GM19240 (cell line): Measurements from ENCODE around the gene TNFRSF25.
"Not testable (repeated sequence)": the region's sequence is repeated elsewhere in the genome, so short reads cannot be mapped to it uniquely, and the experiment has no call there.

Source experiments
- DNase-seq: peaks from one replicate; pipeline ENCODE4 v3.0.0; 2011; ENCODE audit warnings: low spot score; ENCODE audit not compliant: insufficient read length

The TNFRSF25 gene

GRCh38 chr1:6437012-6437700 is 28.8 kb downstream of the TNFRSF25 start:
- not testable (repeated sequence) for DNase-seq

GRCh38 chr1:6436277-6436676 is 29.7 kb downstream of the TNFRSF25 start:
- DNase-seq = not testable (repeated sequence)

- DNase-seq = no peak
Observed at GRCh38 chr1:6435547-6435946, 30.4 kb downstream of the TNFRSF25 start.

GRCh38 chr1:6435129-6435528 is 30.8 kb downstream of the TNFRSF25 start:
- DNase-seq = no peak

- DNase-seq = no peak
Observed at GRCh38 chr1:6434186-6434585, 31.8 kb downstream of the TNFRSF25 start.

- not testable (repeated sequence) for DNase-seq
Observed at GRCh38 chr1:6431645-6432579, 34.1 kb downstream of the TNFRSF25 start.

- not testable (repeated sequence) for DNase-seq
Observed at GRCh38 chr1:6429660-6430411, 36.1 kb downstream of the TNFRSF25 start.

GRCh38 chr1:6428453-6428852 is 37.5 kb downstream of the TNFRSF25 start:
- not testable (repeated sequence) for DNase-seq

GRCh38 chr1:6427441-6428390 is 38.3 kb downstream of the TNFRSF25 start:
- DNase-seq = no peak

GRCh38 chr1:6426972-6427350 is 39.0 kb downstream of the TNFRSF25 start:
- DNase-seq = no peak

GRCh38 chr1:6426277-6426971 is 39.5 kb downstream of the TNFRSF25 start:
- DNase-seq = no peak

- DNase-seq = no peak
Observed at GRCh38 chr1:6425658-6426057, 40.3 kb downstream of the TNFRSF25 start.

- no peak for DNase-seq
Observed at GRCh38 chr1:6424619-6425593, 41.1 kb downstream of the TNFRSF25 start, which contains the start of gene ESPN. Gene ESPN (plus strand): TSS chr1:6424776. CDS start chr1:6424956, 180 bp downstream.

- DNase-seq = no peak
Observed at GRCh38 chr1:6424000-6424565, 41.9 kb downstream of the TNFRSF25 start.

- peak; percentile 84 for DNase-seq
Observed at GRCh38 chr1:6423321-6423999, 42.5 kb downstream of the TNFRSF25 start.

- no peak for DNase-seq
Observed at GRCh38 chr1:6421266-6421665, 44.7 kb downstream of the TNFRSF25 start.

- DNase-seq = no peak
Observed at GRCh38 chr1:6420454-6421042, 45.4 kb downstream of the TNFRSF25 start.
